Measurements from ENCODE around the gene LMBR1. TPM values are rescaled to one million over a fixed set of nuclear protein-coding genes. Genes with fewer than 3 reads are reported as not detected.

Gene LMBR1
- total RNA-seq, 1 donor from 2014 or later, result 37.6 TPM

DNA sequence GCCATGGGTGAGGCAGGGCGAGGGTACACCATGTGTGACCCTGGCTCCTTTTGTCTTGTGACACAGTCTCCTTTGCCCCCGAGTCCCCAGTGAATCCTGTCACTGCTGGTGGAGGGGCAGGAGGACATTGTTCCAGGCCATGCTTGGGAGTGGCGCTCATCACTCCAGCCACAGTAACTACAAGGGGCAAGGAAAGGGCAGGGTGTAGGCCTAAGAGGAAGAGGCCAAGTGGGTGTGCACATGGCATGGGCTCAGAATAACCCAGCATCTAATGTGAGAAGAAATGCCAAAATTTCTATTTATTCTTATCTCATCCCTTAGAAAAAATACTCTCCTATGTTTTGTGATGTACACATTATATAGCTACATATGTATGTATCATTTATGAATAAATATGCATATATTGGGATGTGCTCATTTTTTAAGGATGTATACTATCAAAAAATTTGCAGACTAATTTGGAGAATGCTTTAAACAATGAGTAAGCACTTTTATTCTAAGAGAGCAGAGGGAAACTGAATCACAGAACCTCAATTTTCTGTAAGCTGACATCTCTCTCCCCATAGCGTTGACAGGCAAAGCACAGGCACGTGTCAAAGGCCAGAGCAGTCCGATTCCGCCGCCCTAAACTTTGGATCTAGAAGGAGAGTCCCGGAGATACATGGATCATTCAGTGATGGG, 215.5 kb downstream of the LMBR1 start:
- H3K36me3 ChIP-seq, result peaks cover 78% of the 10 kb centered on the region
- TF ChIP-seq, protein P1, sequence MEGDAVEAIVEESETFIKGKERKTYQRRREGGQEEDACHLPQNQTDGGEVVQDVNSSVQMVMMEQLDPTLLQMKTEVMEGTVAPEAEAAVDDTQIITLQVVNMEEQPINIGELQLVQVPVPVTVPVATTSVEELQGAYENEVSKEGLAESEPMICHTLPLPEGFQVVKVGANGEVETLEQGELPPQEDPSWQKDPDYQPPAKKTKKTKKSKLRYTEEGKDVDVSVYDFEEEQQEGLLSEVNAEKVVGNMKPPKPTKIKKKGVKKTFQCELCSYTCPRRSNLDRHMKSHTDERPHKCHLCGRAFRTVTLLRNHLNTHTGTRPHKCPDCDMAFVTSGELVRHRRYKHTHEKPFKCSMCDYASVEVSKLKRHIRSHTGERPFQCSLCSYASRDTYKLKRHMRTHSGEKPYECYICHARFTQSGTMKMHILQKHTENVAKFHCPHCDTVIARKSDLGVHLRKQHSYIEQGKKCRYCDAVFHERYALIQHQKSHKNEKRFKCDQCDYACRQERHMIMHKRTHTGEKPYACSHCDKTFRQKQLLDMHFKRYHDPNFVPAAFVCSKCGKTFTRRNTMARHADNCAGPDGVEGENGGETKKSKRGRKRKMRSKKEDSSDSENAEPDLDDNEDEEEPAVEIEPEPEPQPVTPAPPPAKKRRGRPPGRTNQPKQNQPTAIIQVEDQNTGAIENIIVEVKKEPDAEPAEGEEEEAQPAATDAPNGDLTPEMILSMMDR (IDR thresholded peaks at IDR 0.05; ENCODE audit: borderline replicate concordance), result no peak
- H3K4me3 ChIP-seq, result no peak overlapping the region
- no peak overlapping the region for H3K27ac ChIP-seq (replicated peaks)
- no peak for DNase-seq
- H3K27me3 ChIP-seq (ENCODE audit: low read depth), result no peaks in the 10 kb centered on the region
- no peaks in the 10 kb centered on the region for H3K9me3 ChIP-seq (replicated peaks)
- intact Hi-C loops (cut with micrococcal nuclease), result no loop called here
- no peaks in the 10 kb centered on the region for H3K4me1 ChIP-seq

DNA sequence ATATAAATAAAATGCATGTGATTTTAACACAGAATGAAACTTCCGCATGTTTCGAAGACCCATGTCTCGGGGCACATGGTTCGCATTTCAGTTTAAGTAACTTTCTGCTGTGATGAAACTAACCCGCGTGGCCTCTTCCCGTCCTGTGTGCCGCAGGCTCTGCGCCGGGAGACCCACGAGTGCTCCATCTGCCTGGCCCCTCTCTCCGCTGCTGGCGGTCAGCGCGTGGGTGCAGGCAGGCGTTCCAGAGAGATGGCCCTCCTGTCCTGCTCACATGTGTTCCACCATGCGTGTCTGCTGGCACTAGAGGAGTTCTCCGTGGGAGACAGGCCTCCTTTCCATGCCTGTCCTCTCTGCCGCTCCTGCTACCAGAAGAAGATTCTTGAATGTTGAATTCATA, 216.7 kb downstream of the LMBR1 start:
- TF ChIP-seq, protein P1 (IDR thresholded peaks at IDR 0.05; ENCODE audit: borderline replicate concordance), result no peak
- H3K36me3 ChIP-seq, result peaks cover 73% of the 10 kb centered on the region
- intact Hi-C loops (cut with micrococcal nuclease), result no loop called here

DNA sequence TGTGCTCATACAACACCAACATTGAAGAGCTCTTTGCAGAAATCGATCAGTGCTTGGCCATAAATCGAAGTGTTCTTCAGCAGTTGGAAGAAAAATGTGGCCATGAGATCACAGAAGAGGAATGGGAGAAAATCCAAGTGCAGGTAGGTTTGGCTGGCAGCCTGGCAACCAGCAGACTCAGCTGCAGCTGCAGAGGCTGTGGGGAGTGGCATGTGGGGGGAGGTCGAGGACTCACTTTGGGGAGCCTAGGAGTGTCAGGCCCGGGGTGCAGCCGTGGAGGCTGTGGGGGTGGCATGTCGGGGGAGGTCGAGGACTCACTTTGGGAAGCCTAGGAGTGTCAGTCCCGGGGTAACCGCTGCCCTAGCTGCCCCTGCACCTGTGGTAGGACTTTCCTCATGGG, 217.3 kb downstream of the LMBR1 start:
- TF ChIP-seq, protein P1 (IDR thresholded peaks at IDR 0.05; ENCODE audit: borderline replicate concordance), result no peak
- H3K27ac ChIP-seq (replicated peaks), result no peak overlapping the region
- DNase-seq, result no peak
- intact Hi-C loops (cut with micrococcal nuclease), result no loop called here
- no peaks in the 10 kb centered on the region for H3K4me1 ChIP-seq
- H3K9me3 ChIP-seq (replicated peaks), result no peaks in the 10 kb centered on the region
- no peaks in the 10 kb centered on the region for H3K27me3 ChIP-seq (ENCODE audit: low read depth)
- peaks cover 69% of the 10 kb centered on the region for H3K36me3 ChIP-seq
- H3K4me3 ChIP-seq, result no peak overlapping the region

More for the DNA sequence above, 216.7 kb downstream of the LMBR1 start:
- Histone ChIP-seq H3K27ac (replicated peaks) (no peak overlapping the region), H3K4me3 (no peak overlapping the region), H3K27me3 (ENCODE audit: low read depth) (no peaks in the 10 kb centered on the region), H3K4me1 (no peaks in the 10 kb centered on the region), H3K9me3 (replicated peaks) (no peaks in the 10 kb centered on the region)
- no peak for DNase-seq

DNA sequence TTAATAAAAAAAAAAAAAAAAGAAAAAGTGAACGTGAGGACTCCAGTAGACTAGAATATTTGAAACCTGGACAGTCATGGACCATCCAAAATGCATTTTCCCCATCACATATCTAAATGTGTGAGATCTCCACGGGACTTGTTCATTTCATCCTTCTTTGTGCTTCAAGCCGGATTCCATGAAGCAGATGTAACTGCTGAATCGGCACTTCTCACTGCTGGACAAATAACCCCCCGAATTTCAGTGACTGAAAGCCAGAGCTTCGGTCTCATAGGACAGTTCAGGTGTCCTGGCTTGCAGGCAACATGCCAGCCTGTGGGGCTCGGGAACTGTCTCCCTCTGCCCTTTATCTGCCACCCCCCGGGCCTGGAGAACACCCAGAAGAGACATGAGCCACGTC, 219.1 kb downstream of the LMBR1 start:
- DNase-seq, result no peak
- no peaks in the 10 kb centered on the region for H3K27me3 ChIP-seq (ENCODE audit: low read depth)
- H3K4me3 ChIP-seq, result no peak overlapping the region
- peaks cover 62% of the 10 kb centered on the region for H3K36me3 ChIP-seq
- no peaks in the 10 kb centered on the region for H3K4me1 ChIP-seq
- TF ChIP-seq, protein P1 (IDR thresholded peaks at IDR 0.05; ENCODE audit: borderline replicate concordance), result no peak
- no peak overlapping the region for H3K27ac ChIP-seq (replicated peaks)
- intact Hi-C loops (cut with micrococcal nuclease), result no loop called here
- H3K9me3 ChIP-seq (replicated peaks), result no peaks in the 10 kb centered on the region

DNA sequence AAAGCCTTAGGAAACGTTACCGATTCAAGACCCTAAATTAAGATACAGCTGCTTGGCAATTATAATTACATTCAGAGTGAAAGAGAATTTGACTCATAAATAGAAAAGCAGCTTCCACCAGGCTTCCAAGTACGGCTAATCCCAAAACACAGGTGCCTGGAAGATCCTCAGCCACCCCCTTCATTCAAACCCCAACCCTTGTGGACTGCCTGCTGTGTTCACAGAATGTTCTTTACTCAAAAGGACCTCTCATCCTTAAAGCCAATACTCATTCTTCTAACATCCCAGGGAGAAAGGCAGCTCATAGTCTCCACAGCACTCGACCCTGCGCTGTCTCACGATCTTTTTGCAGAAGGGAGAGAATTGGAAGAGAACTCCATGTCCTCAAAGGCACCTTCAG, 219.5 kb downstream of the LMBR1 start:
- no peak for DNase-seq
- Histone ChIP-seq H3K4me1 (no peaks in the 10 kb centered on the region), H3K9me3 (replicated peaks) (no peaks in the 10 kb centered on the region), H3K27ac (replicated peaks) (no peak overlapping the region), H3K36me3 (peaks cover 61% of the 10 kb centered on the region), H3K27me3 (ENCODE audit: low read depth) (no peaks in the 10 kb centered on the region), H3K4me3 (no peak overlapping the region)
- TF ChIP-seq, protein P1 (IDR thresholded peaks at IDR 0.05; ENCODE audit: borderline replicate concordance), result no peak
- intact Hi-C loops (cut with micrococcal nuclease), result no loop called here
